AG09309 (cell line): ENCODE measurements around the gene IRX6.

Experiments
- DNase-seq: peaks from one replicate; pipeline ENCODE4 v3.0.0-alpha.2; 2010; ENCODE audit warnings: low read depth
- H3K4me3 ChIP-seq: 2 replicates; pipeline ENCODE4 v1.5.1; 2011; ENCODE audit warnings: mild to moderate bottlenecking, low read depth, low read length, moderate library complexity; ENCODE audit not compliant: control insufficient read depth
- TF ChIP-seq, protein P1 (sequence below): IDR thresholded peaks from 2 replicates; pipeline ENCODE4 v1.5.1; 2011; ENCODE audit warnings: mild to moderate bottlenecking, low read depth, low read length, inconsistent platforms; ENCODE audit not compliant: insufficient read depth, control insufficient read depth; ENCODE audit errors: missing control alignments

IRX6 gene

DNA sequence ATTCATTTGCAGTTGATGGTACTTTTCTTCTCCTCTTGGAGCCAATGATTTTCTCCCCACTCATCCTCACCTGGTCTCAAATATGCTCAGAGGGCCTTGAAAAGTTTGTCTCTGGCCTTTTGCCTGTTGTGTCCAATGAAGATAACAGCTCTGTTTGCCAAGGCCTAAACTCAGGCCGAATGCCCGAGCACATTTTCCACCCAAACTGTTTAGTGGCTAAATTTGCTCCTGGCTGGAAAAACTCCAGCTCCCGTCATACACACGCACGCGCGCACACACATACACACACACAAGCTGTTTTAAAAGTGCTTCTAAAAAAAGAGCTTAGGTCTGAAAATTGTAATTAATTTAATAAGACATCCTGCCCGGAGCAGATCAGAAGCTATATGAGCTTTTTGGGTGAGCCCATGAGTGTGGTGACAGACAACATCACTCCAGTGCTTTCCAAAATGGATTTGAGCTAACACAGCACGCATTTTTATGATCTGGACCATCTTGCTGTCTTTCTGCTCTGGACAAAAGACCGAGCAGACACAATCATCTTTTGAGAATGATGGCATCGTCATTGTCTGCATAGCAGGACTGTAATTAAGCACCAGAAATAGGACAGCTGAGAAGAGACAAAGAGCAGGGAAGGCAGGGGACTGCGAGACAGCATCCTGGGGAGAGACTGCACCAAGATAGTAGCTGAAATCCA lies 48.9 kb downstream of the IRX6 start:
- TF ChIP-seq, protein P1, sequence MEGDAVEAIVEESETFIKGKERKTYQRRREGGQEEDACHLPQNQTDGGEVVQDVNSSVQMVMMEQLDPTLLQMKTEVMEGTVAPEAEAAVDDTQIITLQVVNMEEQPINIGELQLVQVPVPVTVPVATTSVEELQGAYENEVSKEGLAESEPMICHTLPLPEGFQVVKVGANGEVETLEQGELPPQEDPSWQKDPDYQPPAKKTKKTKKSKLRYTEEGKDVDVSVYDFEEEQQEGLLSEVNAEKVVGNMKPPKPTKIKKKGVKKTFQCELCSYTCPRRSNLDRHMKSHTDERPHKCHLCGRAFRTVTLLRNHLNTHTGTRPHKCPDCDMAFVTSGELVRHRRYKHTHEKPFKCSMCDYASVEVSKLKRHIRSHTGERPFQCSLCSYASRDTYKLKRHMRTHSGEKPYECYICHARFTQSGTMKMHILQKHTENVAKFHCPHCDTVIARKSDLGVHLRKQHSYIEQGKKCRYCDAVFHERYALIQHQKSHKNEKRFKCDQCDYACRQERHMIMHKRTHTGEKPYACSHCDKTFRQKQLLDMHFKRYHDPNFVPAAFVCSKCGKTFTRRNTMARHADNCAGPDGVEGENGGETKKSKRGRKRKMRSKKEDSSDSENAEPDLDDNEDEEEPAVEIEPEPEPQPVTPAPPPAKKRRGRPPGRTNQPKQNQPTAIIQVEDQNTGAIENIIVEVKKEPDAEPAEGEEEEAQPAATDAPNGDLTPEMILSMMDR: no peak
- no peak overlapping the region for H3K4me3 ChIP-seq
- no peak for DNase-seq

DNA sequence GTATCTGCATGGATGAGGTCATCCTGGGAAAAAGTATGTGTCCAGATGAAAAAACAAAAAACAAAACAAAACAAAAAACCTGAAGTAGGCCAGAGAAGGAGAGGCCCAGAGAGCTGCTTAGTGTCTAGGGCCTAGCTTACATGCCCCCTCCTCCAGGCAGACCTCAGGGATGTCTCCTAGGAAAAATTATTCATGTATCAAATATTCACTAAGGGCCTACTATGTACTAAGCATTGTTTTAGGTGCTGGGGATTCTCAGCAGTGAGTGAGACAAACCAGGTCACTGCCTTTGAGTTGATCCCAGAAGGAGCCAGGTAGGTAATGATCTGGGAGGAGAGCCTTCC lies 49.5 kb downstream of the IRX6 start:
- DNase-seq: no peak
- H3K4me3 ChIP-seq: no peak overlapping the region
- TF ChIP-seq, protein P1: no peak

DNA sequence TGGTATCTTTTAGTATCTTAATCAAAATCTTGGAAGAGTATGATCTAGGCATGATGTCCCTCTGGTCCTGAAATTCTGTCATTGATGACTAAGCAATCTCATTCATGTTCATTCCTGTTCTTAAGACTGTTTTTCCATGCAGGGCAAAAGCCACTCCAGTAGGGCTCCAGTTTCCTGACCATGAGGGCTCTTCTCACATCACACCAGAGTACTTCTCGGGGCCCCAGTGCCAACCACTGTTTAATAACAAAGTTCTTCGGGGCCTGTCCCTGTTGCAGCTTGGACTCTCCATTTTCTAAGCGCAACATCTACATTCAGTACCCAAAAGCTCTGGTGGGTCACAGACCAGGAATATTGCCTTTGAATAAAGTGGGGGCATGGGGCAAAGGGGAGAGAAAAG lies 52.0 kb downstream of the IRX6 start:
- TF ChIP-seq, protein P1: no peak
- no peak overlapping the region for H3K4me3 ChIP-seq
- DNase-seq: no peak

DNA sequence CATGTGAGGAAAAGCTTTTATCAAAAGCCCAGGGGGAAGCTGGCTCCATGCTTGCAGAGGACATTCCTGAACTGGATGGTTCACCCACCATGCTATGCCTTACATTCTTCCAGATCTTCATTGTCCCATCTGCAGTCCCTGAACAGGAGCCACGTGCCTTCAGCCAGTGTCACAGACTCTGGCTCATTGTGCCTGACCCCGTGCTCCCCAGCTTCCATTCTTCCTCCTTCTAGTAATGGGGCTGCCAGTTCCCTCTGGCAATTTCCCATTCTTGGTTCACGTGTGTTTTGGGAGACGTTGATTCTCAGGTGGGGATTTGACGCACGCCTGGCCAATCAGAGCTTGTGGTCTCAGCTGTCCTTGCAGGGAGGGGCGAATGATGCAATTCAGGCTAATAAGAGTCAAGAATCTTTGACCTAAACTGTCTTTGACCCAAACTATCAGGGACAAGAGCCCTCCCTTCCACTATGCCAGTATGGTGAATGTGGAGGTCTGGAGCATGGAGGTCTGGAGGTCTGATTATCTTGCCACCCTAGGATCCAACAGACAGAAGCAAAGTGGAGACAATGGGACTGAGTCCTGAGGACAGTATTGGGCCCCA lies 52.7 kb downstream of the IRX6 start:
- no peak overlapping the region for H3K4me3 ChIP-seq
- TF ChIP-seq, protein P1: no peak
- DNase-seq: no peak

DNA sequence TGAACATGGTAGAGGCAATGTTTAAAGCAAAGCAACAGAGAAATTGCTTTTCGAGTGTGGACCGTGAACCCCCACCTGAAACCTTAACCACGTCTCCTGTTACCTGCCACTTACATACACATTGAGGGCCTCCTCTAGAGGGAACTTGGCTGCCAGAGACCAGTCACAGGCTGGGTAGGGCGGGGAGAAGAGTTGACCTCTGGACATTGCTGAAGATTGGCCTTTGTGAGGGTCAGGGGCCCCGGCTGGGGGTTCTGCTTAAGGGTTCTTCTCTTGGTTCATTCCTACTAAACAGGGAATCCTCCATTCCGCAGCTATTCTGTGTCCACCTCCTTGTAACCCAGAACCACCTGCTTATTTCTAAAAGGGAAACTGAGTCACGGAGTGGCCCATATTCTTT lies 53.8 kb downstream of the IRX6 start:
- no peak for DNase-seq
- TF ChIP-seq, protein P1: no peak
- H3K4me3 ChIP-seq: no peak overlapping the region

DNA sequence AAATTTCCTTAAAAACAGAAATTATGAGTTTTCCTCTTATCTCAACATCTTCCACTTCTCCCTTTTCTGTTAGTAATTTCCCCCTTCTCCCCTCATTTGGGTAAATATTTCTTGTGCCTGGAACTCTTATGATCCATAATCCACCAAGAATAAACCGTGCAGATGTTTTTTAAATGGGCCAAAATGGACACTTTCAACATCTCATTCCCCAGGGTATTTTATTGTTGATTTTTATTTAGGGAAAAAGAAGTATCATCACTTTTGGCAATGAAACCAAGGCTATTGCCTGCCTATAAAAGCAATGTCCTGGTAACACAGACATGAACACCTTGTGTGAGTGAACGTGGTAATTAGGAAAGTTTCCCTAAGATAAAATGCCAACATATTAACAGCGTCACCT lies 54.6 kb downstream of the IRX6 start:
- no peak for DNase-seq
- H3K4me3 ChIP-seq: no peak overlapping the region
- TF ChIP-seq, protein P1: no peak
